RPMI7951 (cell line): ENCODE data around the gene ST8SIA3. TPM values are rescaled to one million over a fixed set of nuclear protein-coding genes. Genes with fewer than 3 reads are reported as not detected.
A peak's percentile ranks its signal among the peaks of the same experiment; 100 is the strongest.

ENCODE experiments used
- DNase-seq: peaks from one replicate; pipeline ENCODE4 v3.0.0-alpha.2; 2012; ENCODE audit warnings: low read depth
- total RNA-seq: library from RNA; depleted of rRNA; stranded (reverse); fragments of >200 nt; shearing (Covaris generic); gene quantifications from 2 replicates; pipeline ENCODE4 v1.2.3, GENCODE V29; 2014; rRNA removed

Gene ST8SIA3
- not detected in 2 replicates for total RNA-seq

GRCh38 chr18:57352271-57352701, at the start of gene ST8SIA3:
TSS of gene ST8SIA3 (plus strand) at chr18:57352557. CDS start at chr18:57352847, 290 bp downstream.
- DNase-seq = no peak

- no peak for DNase-seq
Measured at GRCh38 chr18:57311472-57311871, 40.9 kb upstream of the ST8SIA3 start.

GRCh38 chr18:57312346-57313144, 39.8 kb upstream of the ST8SIA3 start:
- no peak for DNase-seq

- no peak for DNase-seq
Measured at GRCh38 chr18:57320603-57321002, 31.8 kb upstream of the ST8SIA3 start.

- no peak for DNase-seq
Measured at GRCh38 chr18:57325491-57326166, 26.7 kb upstream of the ST8SIA3 start.

- DNase-seq = no peak
Measured at GRCh38 chr18:57326718-57327323, 25.5 kb upstream of the ST8SIA3 start.

- no peak for DNase-seq
Measured at GRCh38 chr18:57328665-57329064, 23.7 kb upstream of the ST8SIA3 start.

- DNase-seq = no peak
Measured at GRCh38 chr18:57329856-57330255, 22.5 kb upstream of the ST8SIA3 start.

- no peak for DNase-seq
Measured at GRCh38 chr18:57331718-57332117, 20.6 kb upstream of the ST8SIA3 start.

- no peak for DNase-seq
Measured at GRCh38 chr18:57333940-57334339, 18.4 kb upstream of the ST8SIA3 start.

GRCh38 chr18:57334383-57334782, 18.0 kb upstream of the ST8SIA3 start:
- DNase-seq = no peak

- no peak for DNase-seq
Measured at GRCh38 chr18:57336343-57336742, 16.0 kb upstream of the ST8SIA3 start.

GRCh38 chr18:57337890-57338289, 14.5 kb upstream of the ST8SIA3 start:
- no peak for DNase-seq

- DNase-seq = no peak
Measured at GRCh38 chr18:57343833-57344232, 8.5 kb upstream of the ST8SIA3 start.

- DNase-seq = no peak
Measured at GRCh38 chr18:57346876-57347275, 5.5 kb upstream of the ST8SIA3 start.

GRCh38 chr18:57347784-57348183, 4.6 kb upstream of the ST8SIA3 start:
- no peak for DNase-seq

GRCh38 chr18:57352761-57353136, 392 bp downstream of the ST8SIA3 start:
- no peak for DNase-seq

- no peak for DNase-seq
Measured at GRCh38 chr18:57353137-57353939, 981 bp downstream of the ST8SIA3 start.

GRCh38 chr18:57353940-57354461, 1.6 kb downstream of the ST8SIA3 start:
- DNase-seq = peak; percentile 28

GRCh38 chr18:57359433-57359832, 7.1 kb downstream of the ST8SIA3 start:
- DNase-seq = no peak

- no peak for DNase-seq
Measured at GRCh38 chr18:57362714-57363113, 10.4 kb downstream of the ST8SIA3 start.

GRCh38 chr18:57364460-57364859, 12.1 kb downstream of the ST8SIA3 start:
- DNase-seq = no peak
